ENCODE data around the gene COQ8B. TPM values are rescaled to one million over a fixed set of nuclear protein-coding genes. Genes with fewer than 3 reads are reported as not detected.

COQ8B gene
- total RNA-seq, 1 donor from 2014 or later = 33.3 TPM

DNA sequence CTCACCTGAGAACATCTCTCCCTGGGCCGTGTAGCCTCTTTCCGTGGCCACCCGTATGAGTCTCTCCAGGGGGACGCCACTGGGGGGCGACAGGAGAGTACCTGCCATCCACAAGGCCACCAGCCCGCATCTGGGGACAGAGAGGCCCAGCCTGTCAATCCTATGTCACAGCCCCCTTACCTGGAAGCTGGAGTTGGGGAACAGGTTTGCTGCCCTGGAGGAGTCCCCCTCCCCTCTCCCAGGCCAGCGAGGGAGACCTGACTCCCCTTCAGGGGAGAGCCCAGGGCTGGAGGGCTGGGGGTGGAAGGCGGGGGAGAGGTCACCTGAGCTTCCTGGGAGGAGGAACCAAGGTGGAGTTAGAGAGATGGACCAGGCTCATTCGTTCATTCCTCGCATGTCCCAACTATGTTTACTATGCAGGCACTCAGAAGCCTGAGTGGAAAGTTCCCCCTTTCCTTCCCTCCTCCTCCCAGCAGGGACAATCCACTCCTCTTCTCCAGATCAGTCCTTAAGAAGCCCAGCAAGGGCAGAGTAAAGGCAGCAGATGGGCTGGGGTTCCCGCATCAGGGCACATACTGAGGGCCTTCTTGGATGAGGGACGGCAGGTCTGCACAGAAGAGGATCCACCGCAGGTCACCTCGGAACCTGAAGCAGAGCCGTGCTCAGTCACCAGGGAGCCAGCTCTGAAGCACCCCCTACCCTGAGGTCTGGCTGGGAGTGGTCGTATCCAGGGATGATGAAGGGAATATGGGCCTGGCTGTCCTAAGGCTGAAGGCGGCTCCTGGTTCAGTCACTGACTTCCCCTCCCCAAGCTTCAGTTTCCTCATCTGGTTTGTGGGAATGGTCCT lies 28.1 kb upstream of the COQ8B start:
- Histone ChIP-seq H3K4me1 (peaks cover 8 to 17% of the 10 kb centered on the region in 2 donors), H3K27me3 (no peaks in the 10 kb centered on the region), H3K9me3 (no peaks in the 10 kb centered on the region), H3K36me3 (peaks cover 8 to 9% of the 10 kb centered on the region in 2 donors), H3K4me3 (no peak overlapping the region), H3K27ac (peak overlapping the region; percentile 5 to 9)
- TF ChIP-seq, protein P1, sequence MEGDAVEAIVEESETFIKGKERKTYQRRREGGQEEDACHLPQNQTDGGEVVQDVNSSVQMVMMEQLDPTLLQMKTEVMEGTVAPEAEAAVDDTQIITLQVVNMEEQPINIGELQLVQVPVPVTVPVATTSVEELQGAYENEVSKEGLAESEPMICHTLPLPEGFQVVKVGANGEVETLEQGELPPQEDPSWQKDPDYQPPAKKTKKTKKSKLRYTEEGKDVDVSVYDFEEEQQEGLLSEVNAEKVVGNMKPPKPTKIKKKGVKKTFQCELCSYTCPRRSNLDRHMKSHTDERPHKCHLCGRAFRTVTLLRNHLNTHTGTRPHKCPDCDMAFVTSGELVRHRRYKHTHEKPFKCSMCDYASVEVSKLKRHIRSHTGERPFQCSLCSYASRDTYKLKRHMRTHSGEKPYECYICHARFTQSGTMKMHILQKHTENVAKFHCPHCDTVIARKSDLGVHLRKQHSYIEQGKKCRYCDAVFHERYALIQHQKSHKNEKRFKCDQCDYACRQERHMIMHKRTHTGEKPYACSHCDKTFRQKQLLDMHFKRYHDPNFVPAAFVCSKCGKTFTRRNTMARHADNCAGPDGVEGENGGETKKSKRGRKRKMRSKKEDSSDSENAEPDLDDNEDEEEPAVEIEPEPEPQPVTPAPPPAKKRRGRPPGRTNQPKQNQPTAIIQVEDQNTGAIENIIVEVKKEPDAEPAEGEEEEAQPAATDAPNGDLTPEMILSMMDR (IDR thresholded peaks at IDR 0.05) = peak in 1 of 3 experiments; percentile 19
- DNase-seq (ENCODE audit: low spot score in 2 of 2) = no peak
- intact Hi-C loops (cut with DNase I) = no loop called here

DNA sequence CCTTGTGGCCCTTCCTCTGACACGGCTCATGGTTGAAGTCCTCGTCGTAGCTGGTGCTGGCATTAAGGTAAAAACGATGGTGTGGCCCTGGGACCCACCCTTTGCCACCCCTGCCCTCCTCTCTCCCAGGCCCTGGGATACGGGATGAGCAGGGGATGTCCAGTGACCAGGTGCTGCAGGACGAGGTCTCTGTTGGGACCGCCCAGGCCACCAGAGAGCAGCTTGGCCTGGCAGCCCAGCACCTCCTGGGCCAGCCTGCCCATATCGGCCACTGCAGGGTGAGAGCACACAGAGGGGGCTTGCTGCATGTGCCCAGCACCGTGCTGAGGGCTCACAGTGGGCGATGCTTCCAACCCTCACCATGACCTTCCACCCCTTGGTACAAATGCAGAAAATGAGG lies 27.2 kb upstream of the COQ8B start:
- Histone ChIP-seq H3K36me3 (peaks cover 17 to 18% of the 10 kb centered on the region in 2 donors), H3K27me3 (no peaks in the 10 kb centered on the region), H3K4me1 (peaks cover 6 to 11% of the 10 kb centered on the region in 2 donors), H3K4me3 (no peak overlapping the region), H3K27ac (no peak overlapping the region), H3K9me3 (no peaks in the 10 kb centered on the region)
- TF ChIP-seq, protein P1 (IDR thresholded peaks at IDR 0.05) = no peak
- no peak for DNase-seq (ENCODE audit: low spot score in 2 of 2)
- intact Hi-C loops (cut with DNase I) = no loop called here

DNA sequence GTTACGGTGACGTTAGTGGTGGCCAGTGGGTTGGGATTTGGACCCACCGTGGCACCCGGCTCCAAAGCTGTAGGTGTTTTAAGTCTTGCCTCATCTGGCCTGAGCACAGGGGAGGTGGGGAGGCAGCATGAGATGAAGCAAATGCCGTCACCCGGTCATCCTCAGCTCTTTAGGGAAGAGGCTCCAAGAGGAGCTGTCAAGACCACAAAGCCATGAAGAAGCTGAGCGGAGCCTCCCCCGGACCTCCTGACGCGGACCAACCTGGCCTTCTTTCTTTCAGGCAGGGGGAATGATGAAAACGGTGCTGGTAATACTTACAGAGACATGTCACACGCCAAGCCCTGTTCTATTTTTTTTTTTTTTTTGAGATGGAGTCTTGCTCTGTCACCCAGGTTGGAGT lies 26.2 kb upstream of the COQ8B start:
- peaks cover 20 to 24% of the 10 kb centered on the region in 2 donors for H3K36me3 ChIP-seq
- intact Hi-C loops (cut with DNase I) = no loop called here
- no peaks in the 10 kb centered on the region for H3K27me3 ChIP-seq
- DNase-seq (ENCODE audit: low spot score in 2 of 2) = no peak
- peaks cover 6 to 11% of the 10 kb centered on the region in 2 donors for H3K4me1 ChIP-seq
- no peak overlapping the region for H3K4me3 ChIP-seq
- H3K27ac ChIP-seq = no peak overlapping the region
- no peaks in the 10 kb centered on the region for H3K9me3 ChIP-seq
- TF ChIP-seq, protein P1 (IDR thresholded peaks at IDR 0.05) = no peak

DNA sequence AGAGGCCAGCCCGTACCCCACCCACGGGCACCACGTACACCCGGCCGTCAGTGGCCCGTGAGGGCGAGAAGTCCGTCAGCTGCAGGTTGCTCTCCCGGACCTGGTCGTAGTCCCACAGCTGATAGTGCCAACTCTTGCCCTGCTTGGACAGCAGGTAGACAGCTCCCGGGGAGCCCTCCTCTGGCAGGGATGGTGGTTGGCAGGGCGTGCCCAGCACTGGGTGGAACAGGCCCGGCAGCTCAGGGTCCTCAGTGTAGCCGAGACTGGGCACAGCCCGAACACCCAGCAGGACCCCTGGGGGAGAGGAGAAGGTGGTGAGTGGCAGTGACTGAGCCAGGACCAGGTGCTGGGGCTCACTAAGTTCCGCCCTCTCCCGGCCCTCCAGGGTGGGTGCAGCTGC lies 25.8 kb upstream of the COQ8B start:
- H3K36me3 ChIP-seq = peaks cover 24 to 27% of the 10 kb centered on the region in 2 donors
- no peaks in the 10 kb centered on the region for H3K9me3 ChIP-seq
- H3K4me3 ChIP-seq = no peak overlapping the region
- peaks cover 6 to 11% of the 10 kb centered on the region in 2 donors for H3K4me1 ChIP-seq
- intact Hi-C loops (cut with DNase I) = no loop called here
- no peak overlapping the region for H3K27ac ChIP-seq
- TF ChIP-seq, protein P1 (IDR thresholded peaks at IDR 0.05) = no peak
- no peaks in the 10 kb centered on the region for H3K27me3 ChIP-seq
- DNase-seq (ENCODE audit: low spot score in 2 of 2) = no peak

DNA sequence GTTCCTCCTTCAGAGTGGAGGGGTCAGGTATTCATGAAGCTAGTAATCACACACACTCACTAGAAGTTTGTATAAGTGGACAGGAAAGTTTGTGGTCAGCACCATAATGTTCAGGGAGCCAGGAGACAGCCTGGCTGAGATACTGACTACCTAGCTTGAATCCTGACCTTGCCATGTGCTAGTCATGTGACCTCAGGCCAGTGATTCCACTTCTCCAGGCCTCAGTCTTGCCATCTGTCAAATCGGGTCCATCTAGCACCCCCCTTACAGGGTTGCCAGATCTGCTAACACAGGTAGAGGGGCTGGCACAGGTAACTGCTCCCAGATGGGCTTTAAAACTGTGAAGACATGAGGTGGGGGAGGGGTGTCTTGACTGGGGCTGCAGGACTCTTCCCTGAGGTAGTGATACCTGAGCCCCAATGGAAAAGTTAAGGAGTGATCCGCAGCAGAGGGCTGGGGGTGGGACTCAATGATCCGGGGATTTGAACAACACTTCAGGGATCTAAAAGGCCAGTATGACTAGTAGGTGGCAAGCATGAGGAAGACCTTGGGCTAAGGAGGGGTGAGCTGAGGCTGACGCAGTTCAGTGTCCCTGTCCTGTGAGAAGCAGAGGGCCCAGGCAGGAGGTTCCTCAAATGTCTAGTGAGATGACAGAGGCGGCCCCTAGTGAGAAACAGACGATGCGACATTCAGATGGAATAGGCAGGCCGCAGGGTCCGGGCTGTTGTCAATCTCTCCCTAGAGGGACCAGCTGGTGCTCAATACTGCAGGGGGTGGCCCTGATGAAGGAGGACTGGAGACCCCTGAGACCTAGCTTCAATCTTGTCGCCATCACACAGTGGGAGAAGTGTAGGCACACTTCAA lies 25.1 kb upstream of the COQ8B start:
- H3K36me3 ChIP-seq = peaks cover 32 to 34% of the 10 kb centered on the region in 2 donors
- H3K4me3 ChIP-seq = no peak overlapping the region
- H3K27me3 ChIP-seq = no peaks in the 10 kb centered on the region
- peaks cover 6 to 11% of the 10 kb centered on the region in 2 donors for H3K4me1 ChIP-seq
- TF ChIP-seq, protein P1 (IDR thresholded peaks at IDR 0.05) = no peak
- intact Hi-C loops (cut with DNase I) = no loop called here
- no peak for DNase-seq (ENCODE audit: low spot score in 2 of 2)
- no peaks in the 10 kb centered on the region for H3K9me3 ChIP-seq
- peak overlapping the region; percentile 66 to 75 for H3K27ac ChIP-seq
